Transverse colon (tissue), 4 donors: ENCODE data around the gene SCAMP1. TPM values are rescaled to one million over a fixed set of nuclear protein-coding genes. Genes with fewer than 3 reads are reported as not detected.

Source experiments
- DNase-seq: peaks from one replicate; pipeline ENCODE4 v3.0.0-alpha.2; 2019
- H3K27ac ChIP-seq, 4 donors: fragments of 200-600 bp; sonication (generic); 2 replicates each; pipeline ENCODE4 v1.5.1; 2016 to 2018; ENCODE audit warnings: inconsistent platforms in 4 of 4
- H3K27me3 ChIP-seq: fragments of 200-600 bp; sonication (generic); 2 replicates; pipeline ENCODE4 v1.5.1; 2017; ENCODE audit warnings: inconsistent platforms
- H3K36me3 ChIP-seq, 4 donors: fragments of 200-600 bp; sonication (generic); 2 replicates each; pipeline ENCODE4 v1.5.1; 2017 to 2019; ENCODE audit warnings: inconsistent platforms in 4 of 4
- H3K4me1 ChIP-seq, 4 donors: fragments of 200-600 bp; sonication (generic); 2 replicates each; pipeline ENCODE4 v1.5.1; 2017 to 2020; ENCODE audit warnings: inconsistent platforms in 4 of 4
- H3K4me3 ChIP-seq, 4 donors: fragments of 200-600 bp; sonication (generic); 1 replicate in 1 of 4; 2 replicates in 3 of 4; pipeline versions ENCODE4 v1.5.1 to v1.6.1; 2017 to 2019; ENCODE audit warnings: inconsistent platforms in 4 of 4
- H3K9me3 ChIP-seq, 2 donors: fragments of 200-600 bp; sonication (generic); 2 replicates each; pipeline ENCODE4 v1.5.1; 2017 to 2019; ENCODE audit warnings: inconsistent platforms in 2 of 2
- EP300 ChIP-seq: sonication (generic); formaldehyde crosslinking; IDR thresholded peaks from one replicate; pipeline ENCODE4 v1.6.1; 2017; ENCODE audit warnings: antibody characterized with exemption, low read depth
- POLR2A ChIP-seq: fragments of 450-650 bp; IDR thresholded peaks from one replicate; pipeline ENCODE4 v1.6.1; 2016; ENCODE audit warnings: antibody characterized with exemption, mild to moderate bottlenecking, moderate library complexity
- POLR2AphosphoS5 ChIP-seq, 3 donors: sonication (generic); formaldehyde crosslinking; IDR thresholded peaks; one replicate each; pipeline ENCODE4 v1.6.1; 2016; ENCODE audit warnings: antibody characterized with exemption in 3 of 3
- WGBS, 2 donors: methylation state at CpG; one replicate each; pipeline ENCODE4 v1.1.5; 2018; ENCODE audit warnings: low coverage in 1 of 2; 5-methylcytosine and 5-hydroxymethylcytosine counted together
- in situ Hi-C, 4 donors: fragments of 200-750 bp; cut with MboI; loops; one replicate each; pipeline versions ENCODE4 v1.15.0 to v1.15.1; 2017; ENCODE audit warnings: low sequenced_read_pairs in 3 of 4, low pct_ligation_motif_present in 1 of 4, low pct_unique_long_range_greater_than_20kb in 1 of 4
- intact Hi-C: fragments of 100-400 bp; cut with DNase I; formaldehyde crosslinking; loops from one replicate; pipeline ENCODE4 v1.15.1; 2023; ENCODE audit warnings: low total_unique reads
- total RNA-seq, 4 donors: library from RNA; depleted of rRNA; stranded (reverse); fragments of >200 nt; gene quantifications; one replicate each; pipeline ENCODE4 v1.1.0, GENCODE V29; 2016
- TF ChIP-seq, protein P1 (sequence below), 5 experiments: fragments of 200-600 bp in 3 of 5; fragments of 450-650 bp in 2 of 5; sonication (generic) in 3 of 5; IDR thresholded peaks; 1 replicate in 2 of 5; 2 replicates in 3 of 5; pipeline ENCODE4 v1.5.1; 2016 to 2017; ENCODE audit warnings: antibody characterized with exemption in 5 of 5, inconsistent platforms in 3 of 5, mild to moderate bottlenecking in 2 of 5, moderate library complexity in 1 of 5

The SCAMP1 gene
- total RNA-seq, 4 donors from 2014 or later: 10.5 to 24.7 (median 21.8) TPM

GRCh38 chr5:78429332-78429980, 69.0 kb downstream of the SCAMP1 start:
- no peak for DNase-seq
- Histone ChIP-seq H3K4me1 (no peaks in the 10 kb centered on the region), H3K4me3 (no peak overlapping the region), H3K27me3 (no peaks in the 10 kb centered on the region), H3K36me3 (peaks cover 0 to 10% (median 0%) of the 10 kb centered on the region in 4 donors), H3K9me3 (no peaks in the 10 kb centered on the region), H3K27ac (no peak overlapping the region)
- WGBS, 2 donors: 49 to 87% methylated on average over 2 of the region's 2 CpGs
- intact Hi-C loops (no loop called here), in situ Hi-C loops (no loop called here)
- TF ChIP-seq POLR2AphosphoS5 (IDR thresholded peaks at IDR 0.05): no peak
- no peak for TF ChIP-seq EP300
- TF ChIP-seq, protein P1, sequence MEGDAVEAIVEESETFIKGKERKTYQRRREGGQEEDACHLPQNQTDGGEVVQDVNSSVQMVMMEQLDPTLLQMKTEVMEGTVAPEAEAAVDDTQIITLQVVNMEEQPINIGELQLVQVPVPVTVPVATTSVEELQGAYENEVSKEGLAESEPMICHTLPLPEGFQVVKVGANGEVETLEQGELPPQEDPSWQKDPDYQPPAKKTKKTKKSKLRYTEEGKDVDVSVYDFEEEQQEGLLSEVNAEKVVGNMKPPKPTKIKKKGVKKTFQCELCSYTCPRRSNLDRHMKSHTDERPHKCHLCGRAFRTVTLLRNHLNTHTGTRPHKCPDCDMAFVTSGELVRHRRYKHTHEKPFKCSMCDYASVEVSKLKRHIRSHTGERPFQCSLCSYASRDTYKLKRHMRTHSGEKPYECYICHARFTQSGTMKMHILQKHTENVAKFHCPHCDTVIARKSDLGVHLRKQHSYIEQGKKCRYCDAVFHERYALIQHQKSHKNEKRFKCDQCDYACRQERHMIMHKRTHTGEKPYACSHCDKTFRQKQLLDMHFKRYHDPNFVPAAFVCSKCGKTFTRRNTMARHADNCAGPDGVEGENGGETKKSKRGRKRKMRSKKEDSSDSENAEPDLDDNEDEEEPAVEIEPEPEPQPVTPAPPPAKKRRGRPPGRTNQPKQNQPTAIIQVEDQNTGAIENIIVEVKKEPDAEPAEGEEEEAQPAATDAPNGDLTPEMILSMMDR (IDR thresholded peaks at IDR 0.05): no peak
- TF ChIP-seq POLR2A: no peak

- no peaks in the 10 kb centered on the region for H3K4me1 ChIP-seq
- no peak overlapping the region for H3K4me3 ChIP-seq
- H3K27me3 ChIP-seq: no peaks in the 10 kb centered on the region
- in situ Hi-C loops: no loop called here
- no peaks in the 10 kb centered on the region for H3K9me3 ChIP-seq
- peaks cover 0 to 4% (median 0%) of the 10 kb centered on the region in 4 donors for H3K36me3 ChIP-seq
- TF ChIP-seq EP300: no peak
- no peak for TF ChIP-seq POLR2AphosphoS5 (IDR thresholded peaks at IDR 0.05)
- no peak for TF ChIP-seq POLR2A
- TF ChIP-seq, protein P1 (IDR thresholded peaks at IDR 0.05): no peak
- no peak for DNase-seq
- intact Hi-C loops: no loop called here
- H3K27ac ChIP-seq: no peak overlapping the region
- 89 to 100% methylated on average over 1 of the region's 1 CpG for WGBS, 2 donors
Measured at GRCh38 chr5:78430866-78431265, 70.4 kb downstream of the SCAMP1 start.

GRCh38 chr5:78433972-78434371, 73.6 kb downstream of the SCAMP1 start:
- no peak overlapping the region for H3K4me3 ChIP-seq
- H3K9me3 ChIP-seq: no peaks in the 10 kb centered on the region
- H3K4me1 ChIP-seq: no peaks in the 10 kb centered on the region
- in situ Hi-C loops (no loop called here), intact Hi-C loops (no loop called here)
- TF ChIP-seq EP300 (no peak), POLR2A (no peak), POLR2AphosphoS5 (IDR thresholded peaks at IDR 0.05) (no peak)
- TF ChIP-seq, protein P1 (IDR thresholded peaks at IDR 0.05): no peak
- DNase-seq: no peak
- H3K27ac ChIP-seq: no peak overlapping the region
- H3K27me3 ChIP-seq: no peaks in the 10 kb centered on the region
- H3K36me3 ChIP-seq: peaks cover 0 to 4% (median 0%) of the 10 kb centered on the region in 4 donors

- intact Hi-C loops: no loop called here
- TF ChIP-seq, protein P1 (IDR thresholded peaks at IDR 0.05): no peak
- TF ChIP-seq POLR2A (no peak), EP300 (no peak), POLR2AphosphoS5 (IDR thresholded peaks at IDR 0.05) (no peak)
- 94 to 100% methylated on average over 1 of the region's 3 CpGs for WGBS, 2 donors
Measured at GRCh38 chr5:78447775-78448424, 87.5 kb downstream of the SCAMP1 start.

More at GRCh38 chr5:78447775-78448424, 87.5 kb downstream of the SCAMP1 start:
- DNase-seq: no peak
- peaks cover 0 to 7% (median 2%) of the 10 kb centered on the region in 4 donors for H3K36me3 ChIP-seq
- no peaks in the 10 kb centered on the region for H3K4me1 ChIP-seq
- H3K9me3 ChIP-seq: no peaks in the 10 kb centered on the region
- H3K4me3 ChIP-seq: no peak overlapping the region
- H3K27ac ChIP-seq: no peak overlapping the region
- no peaks in the 10 kb centered on the region for H3K27me3 ChIP-seq
- in situ Hi-C loops: no loop called here
